ENCODE measurements around the gene CDH13. TPM values are rescaled to one million over a fixed set of nuclear protein-coding genes. Genes with fewer than 3 reads are reported as not detected.

Gene CDH13
- total RNA-seq, 2 donors from 2014 or later, result 2.4 to 6.3 TPM

- H3K36me3 ChIP-seq, result no peaks in the 10 kb centered on the region
- H3K27ac ChIP-seq, result no peak overlapping the region
- no peaks in the 10 kb centered on the region for H3K27me3 ChIP-seq
- intact Hi-C loops (cut with DNase I), result no loop called here
- no peak for TF ChIP-seq CTCF (IDR thresholded peaks at IDR 0.05)
- H3K9ac ChIP-seq (ENCODE audit: low read depth in 2 of 2, low read length in 2 of 2), result no peak overlapping the region
- no peaks in the 10 kb centered on the region for H3K4me1 ChIP-seq
- no peak for DNase-seq
- H3K4me3 ChIP-seq, result no peak overlapping the region
- H3K9me3 ChIP-seq, result no peaks in the 10 kb centered on the region
These were observed 11.5 kb downstream of the CDH13 start for GRCh38 chr16:82638095-82638798.

GRCh38 chr16:82639263-82639662 lies 12.5 kb downstream of the CDH13 start:
- intact Hi-C loops (cut with DNase I), result no loop called here
- Histone ChIP-seq H3K27me3 (no peaks in the 10 kb centered on the region), H3K9me3 (no peaks in the 10 kb centered on the region), H3K4me1 (no peaks in the 10 kb centered on the region), H3K4me3 (no peak overlapping the region), H3K27ac (no peak overlapping the region), H3K36me3 (no peaks in the 10 kb centered on the region), H3K9ac (ENCODE audit: low read depth in 2 of 2, low read length in 2 of 2) (no peak overlapping the region)
- no peak for TF ChIP-seq CTCF (IDR thresholded peaks at IDR 0.05)
- no peak for DNase-seq

GRCh38 chr16:82639666-82640336 lies 13.0 kb downstream of the CDH13 start:
- no peaks in the 10 kb centered on the region for H3K4me1 ChIP-seq
- DNase-seq, result peak; percentile 76
- H3K9ac ChIP-seq (ENCODE audit: low read depth in 2 of 2, low read length in 2 of 2), result no peak overlapping the region
- no peaks in the 10 kb centered on the region for H3K9me3 ChIP-seq
- H3K27me3 ChIP-seq, result no peaks in the 10 kb centered on the region
- no peak overlapping the region for H3K27ac ChIP-seq
- no peak overlapping the region for H3K4me3 ChIP-seq
- H3K36me3 ChIP-seq, result no peaks in the 10 kb centered on the region
- peak; percentile 78 for TF ChIP-seq CTCF (IDR thresholded peaks at IDR 0.05)
- intact Hi-C loops (cut with DNase I), result no loop called here

GRCh38 chr16:82641336-82641984 lies 14.7 kb downstream of the CDH13 start:
- H3K4me1 ChIP-seq, result no peaks in the 10 kb centered on the region
- no peaks in the 10 kb centered on the region for H3K9me3 ChIP-seq
- DNase-seq, result no peak
- no peaks in the 10 kb centered on the region for H3K36me3 ChIP-seq
- intact Hi-C loops (cut with DNase I), result no loop called here
- no peak for TF ChIP-seq CTCF (IDR thresholded peaks at IDR 0.05)
- no peak overlapping the region for H3K9ac ChIP-seq (ENCODE audit: low read depth in 2 of 2, low read length in 2 of 2)
- H3K4me3 ChIP-seq, result no peak overlapping the region
- H3K27me3 ChIP-seq, result no peaks in the 10 kb centered on the region
- no peak overlapping the region for H3K27ac ChIP-seq

- Histone ChIP-seq H3K36me3 (no peaks in the 10 kb centered on the region), H3K4me3 (no peak overlapping the region), H3K9me3 (no peaks in the 10 kb centered on the region), H3K4me1 (no peaks in the 10 kb centered on the region), H3K27ac (no peak overlapping the region), H3K27me3 (no peaks in the 10 kb centered on the region), H3K9ac (ENCODE audit: low read depth in 2 of 2, low read length in 2 of 2) (no peak overlapping the region)
- no peak for TF ChIP-seq CTCF (IDR thresholded peaks at IDR 0.05)
- intact Hi-C loops (cut with DNase I), result no loop called here
- no peak for DNase-seq
These were observed 16.4 kb downstream of the CDH13 start for GRCh38 chr16:82643136-82643535.
